Hematopoietic multipotent progenitor cell treated with erythropoietin and hydrocortisone succinate and interleukin-3 and kit ligand, for 4 days (in vitro differentiated cells): Measurements from ENCODE around the gene PI4K2B.
A peak's percentile ranks its signal among the peaks of the same experiment; 100 is the strongest.
"Not testable (repeated sequence)": the region's sequence is repeated elsewhere in the genome, so short reads cannot be mapped to it uniquely, and the experiment has no call there.

Experiments used
- DNase-seq: peaks from one replicate; pipeline ENCODE4 v3.0.0-alpha.2; 2015

PI4K2B gene

DNA sequence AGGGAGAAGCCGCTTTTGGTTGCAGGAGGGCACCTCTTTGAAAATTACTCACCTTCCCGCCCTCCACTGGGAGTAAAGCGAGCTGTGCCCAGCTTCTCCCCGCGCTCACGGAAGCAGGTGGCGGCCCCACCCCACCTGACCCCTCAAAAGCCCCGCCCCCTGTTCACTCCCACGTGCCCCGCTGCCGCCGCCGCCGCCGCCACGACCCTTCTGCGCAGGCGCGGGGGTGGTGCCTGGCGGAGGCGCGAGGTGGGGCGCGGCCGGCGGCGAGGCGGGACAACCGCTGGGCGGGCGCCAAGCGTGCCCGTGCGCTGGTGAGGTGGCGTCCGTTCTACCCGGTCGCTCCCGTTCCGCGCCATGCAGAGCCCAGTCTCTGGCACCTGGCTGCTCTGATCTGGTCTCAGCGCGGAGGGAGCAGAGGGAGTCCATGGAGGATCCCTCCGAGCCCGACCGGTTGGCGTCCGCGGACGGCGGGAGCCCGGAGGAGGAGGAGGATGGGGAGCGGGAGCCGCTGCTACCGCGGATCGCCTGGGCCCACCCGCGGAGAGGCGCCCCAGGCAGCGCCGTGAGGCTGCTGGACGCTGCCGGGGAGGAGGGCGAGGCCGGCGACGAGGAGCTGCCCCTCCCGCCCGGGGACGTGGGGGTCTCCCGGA is at the start of gene PI4K2B:
Gene PI4K2B, plus strand, starts transcription at position 297 of the 653 bp plus-strand sequence. Its CDS starts 131 bp downstream, at position 428.
- peak; percentile 96 for DNase-seq

GRCh38 chr4:25184056-25184455 is 49.8 kb upstream of the PI4K2B start:
- DNase-seq, result no peak

DNA sequence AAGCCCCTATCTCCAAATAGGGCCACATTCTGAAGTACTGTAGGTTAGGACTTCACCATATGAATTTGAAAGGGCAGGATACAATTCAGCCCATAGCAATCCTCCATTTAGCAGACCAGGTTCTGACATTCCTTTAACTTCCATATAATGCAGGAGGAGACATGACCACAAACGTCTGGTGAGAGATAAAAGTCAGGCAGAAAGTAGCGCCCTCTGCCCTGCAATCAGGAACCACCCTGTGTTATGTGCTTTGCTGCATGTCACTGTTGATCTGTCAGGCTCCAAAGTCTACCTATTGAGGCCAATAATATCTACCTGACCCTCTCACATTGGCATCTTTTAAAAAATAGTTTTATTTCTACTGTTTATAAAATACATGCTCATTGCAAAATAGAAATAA is 43.4 kb upstream of the PI4K2B start:
- peak; percentile 45 for DNase-seq

DNA sequence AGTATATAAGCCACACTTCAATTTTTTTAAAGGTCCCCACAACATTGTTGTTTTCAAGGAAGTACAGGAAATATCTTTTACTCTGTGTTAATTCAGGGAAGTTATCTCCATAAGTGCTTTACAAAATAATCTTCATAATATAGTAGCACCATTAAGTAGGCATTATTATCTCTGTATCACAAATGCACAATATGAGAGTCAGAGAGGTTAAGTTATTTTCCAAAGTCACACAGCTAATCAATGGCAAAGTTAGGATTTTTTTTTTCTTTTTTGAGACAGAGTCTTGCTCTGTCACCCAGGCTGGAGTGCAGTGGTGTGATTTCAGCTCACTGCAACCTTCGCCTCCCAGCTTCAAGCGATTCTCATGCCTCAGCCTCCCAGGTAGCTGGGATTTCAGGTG is 35.1 kb upstream of the PI4K2B start:
- no peak for DNase-seq

DNA sequence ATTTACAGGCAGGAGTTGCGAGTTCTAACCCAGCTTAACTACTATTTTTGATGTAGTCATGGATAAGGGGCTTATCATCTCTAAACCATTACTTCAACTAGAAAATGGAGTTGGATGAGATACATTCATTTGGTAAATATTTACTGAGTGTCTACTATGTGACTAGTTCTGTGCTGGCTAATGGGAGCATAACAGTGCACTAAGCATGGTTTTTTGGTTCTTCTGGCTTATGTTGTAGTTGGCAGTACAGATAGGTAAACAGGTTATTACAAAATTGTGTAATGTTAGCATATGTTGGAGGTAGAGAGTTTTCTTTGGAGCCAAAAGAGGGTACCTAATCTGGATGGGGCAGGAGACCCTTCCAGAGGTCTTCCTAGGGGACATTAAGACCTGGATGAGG is 25.8 kb upstream of the PI4K2B start:
- DNase-seq, result no peak

- no peak for DNase-seq
Measured at GRCh38 chr4:25209702-25210101, 24.1 kb upstream of the PI4K2B start.

GRCh38 chr4:25211721-25212120 is 22.1 kb upstream of the PI4K2B start:
- DNase-seq, result no peak

DNA sequence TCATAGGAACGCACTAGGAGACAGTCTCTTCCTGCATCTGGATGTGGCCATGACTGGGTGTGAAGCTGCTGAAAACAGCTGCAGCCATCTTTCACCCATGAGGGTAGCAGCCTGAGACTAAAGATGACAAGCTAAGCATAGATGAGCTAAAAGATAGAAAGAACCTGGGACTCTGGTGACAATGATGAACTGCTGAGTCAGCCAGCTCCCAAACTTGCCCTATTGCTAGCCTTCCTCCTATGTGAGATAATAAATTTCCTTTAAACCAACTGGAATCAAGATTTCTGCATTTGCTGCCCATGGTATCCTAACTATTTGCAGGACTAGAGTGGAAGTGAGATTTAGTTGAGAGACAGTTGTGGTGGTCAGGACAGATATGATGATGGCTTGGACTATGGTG is 21.0 kb upstream of the PI4K2B start:
- DNase-seq, result no peak

DNA sequence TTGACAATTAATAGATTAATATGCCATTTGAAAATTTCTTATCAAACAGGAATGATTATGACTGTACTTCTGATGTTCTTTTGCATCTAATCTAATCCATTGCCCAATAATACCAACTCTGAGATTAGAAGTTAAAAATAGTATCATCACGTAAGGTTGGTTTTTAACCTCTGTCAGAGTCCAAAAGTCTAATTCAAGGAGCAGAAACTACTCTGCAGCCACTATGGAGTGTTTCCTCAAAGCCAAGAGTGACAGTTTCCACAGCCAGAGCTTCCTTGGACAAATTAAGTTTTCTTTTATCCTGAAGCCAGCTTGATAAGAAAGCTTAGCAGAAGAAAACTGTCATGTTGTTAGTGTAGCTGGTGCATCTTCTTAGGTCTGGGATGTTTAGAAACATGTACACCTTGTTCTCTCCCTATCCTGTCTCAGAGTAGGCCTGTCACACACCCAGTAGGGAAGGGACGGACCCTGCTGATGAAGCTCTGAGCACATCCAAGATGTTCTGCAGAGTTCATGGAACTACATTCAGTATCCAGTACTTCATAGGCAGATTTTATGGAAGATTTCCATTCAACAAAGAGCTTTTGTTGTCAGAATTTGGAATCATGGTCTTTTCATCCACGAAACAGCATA is 20.4 kb upstream of the PI4K2B start:
- no peak for DNase-seq

GRCh38 chr4:25214750-25215149 is 19.1 kb upstream of the PI4K2B start:
- DNase-seq, result not testable (repeated sequence)

DNA sequence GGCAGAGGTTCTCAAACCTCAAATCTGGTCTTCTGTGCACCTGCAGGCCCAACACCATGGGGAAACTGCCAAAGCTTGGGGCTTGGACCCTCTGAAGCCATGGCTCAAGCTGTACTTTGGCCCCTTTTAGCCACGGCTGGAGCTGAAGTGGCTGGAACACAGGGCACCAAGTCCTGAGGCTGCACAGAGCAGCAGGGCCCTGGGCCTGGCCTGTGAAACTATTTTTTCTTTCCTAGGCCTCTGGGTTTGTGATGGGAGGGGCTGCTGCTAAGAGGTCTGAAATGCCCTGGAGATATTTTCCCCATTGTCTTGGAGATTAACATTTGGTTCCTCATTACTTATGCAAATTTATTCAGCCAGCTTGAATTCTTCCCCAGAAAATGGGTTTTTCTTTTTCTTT is 18.3 kb upstream of the PI4K2B start:
- DNase-seq, result no peak

DNA sequence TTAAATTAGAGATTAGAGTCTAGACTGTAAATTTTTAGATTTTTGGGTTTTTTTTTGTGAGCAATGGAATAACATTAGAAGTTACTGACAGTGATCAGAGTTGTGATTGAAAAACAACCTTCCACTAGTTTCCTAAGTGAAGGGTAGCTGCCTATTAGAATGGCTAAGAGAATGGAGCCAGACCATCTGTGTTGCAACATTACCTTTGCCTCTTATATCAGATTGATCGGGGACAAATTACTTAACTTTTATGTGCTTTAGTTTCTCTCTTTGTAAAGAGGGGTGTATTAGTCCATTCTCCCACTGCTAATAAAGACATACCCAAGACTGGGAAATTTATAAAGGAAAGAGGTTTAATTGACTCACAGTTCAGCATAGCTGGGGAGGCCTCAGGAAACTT is 12.5 kb upstream of the PI4K2B start:
- no peak for DNase-seq

GRCh38 chr4:25223802-25224375 is 9.9 kb upstream of the PI4K2B start:
- peak; percentile 51 for DNase-seq

DNA sequence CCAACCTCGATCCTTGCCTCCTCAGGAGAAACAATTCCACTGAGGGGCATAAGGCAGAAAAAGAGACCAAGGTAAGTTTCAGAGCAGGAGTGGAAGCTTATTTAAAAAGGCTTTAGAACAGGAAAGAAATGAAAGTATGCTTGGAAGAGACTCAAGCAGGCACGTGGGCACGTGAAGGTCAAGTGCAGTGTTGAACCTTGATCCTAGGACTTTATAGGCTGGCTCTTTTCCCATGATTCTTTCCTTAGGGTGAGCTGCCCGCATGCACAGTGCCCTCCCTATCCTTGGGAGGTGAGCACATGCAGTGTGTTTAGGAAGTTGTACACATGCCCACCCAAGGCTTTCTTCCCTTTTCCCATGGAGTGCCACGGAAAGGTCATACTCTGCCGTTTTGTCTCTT is 4.0 kb upstream of the PI4K2B start:
- DNase-seq, result no peak

GRCh38 chr4:25233194-25233593 is 639 bp upstream of the PI4K2B start:
- no peak for DNase-seq

DNA sequence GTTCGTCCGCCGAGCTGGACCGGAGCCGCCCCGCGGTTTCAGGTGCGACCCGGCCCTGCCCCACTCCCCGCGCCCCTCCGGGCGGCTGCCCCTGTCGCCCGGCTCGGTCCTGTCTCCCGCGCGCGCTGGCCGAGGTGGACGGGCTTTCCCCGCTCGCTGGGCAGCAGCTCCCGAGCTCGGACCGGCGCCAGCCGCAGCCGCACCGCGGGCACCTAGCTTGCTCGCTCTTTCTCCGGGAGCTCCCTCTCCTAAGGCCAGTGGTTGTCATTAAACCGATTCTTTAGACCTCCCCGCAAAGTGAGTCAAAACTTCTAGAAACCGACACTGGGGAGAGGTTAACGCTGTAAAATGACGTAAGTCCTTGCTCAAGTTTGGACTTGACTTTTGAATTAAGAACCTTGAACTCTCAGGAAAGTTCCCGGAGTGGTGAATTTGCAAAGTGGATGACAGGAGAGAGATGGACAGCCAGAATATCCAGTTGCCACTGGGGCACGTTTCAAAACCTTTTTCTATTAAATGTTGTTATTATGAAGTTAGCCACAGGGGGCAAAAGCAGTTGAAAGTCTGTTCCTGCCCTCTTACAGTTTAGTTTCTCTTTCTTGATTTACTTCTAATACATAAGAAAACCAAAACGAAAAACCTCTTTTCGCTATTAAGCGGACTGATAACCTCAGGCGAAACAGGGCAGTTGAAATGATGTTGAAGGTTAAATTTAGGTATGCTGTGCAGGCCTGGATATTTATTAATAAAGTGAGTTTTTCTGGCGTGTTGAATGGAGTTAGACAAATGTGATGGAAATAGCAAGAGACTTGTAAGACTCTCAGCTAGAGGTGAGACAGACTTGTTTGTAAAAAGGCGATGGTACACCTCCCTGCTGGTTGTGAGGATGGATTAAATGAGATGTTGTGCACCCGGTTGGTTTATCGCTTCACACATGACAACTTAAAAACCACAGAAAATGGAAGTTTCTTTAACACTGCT is 847 bp downstream of the PI4K2B start:
- peak; percentile 93 for DNase-seq

- no peak for DNase-seq
Measured at GRCh38 chr4:25235401-25235800, 1.6 kb downstream of the PI4K2B start.

DNA sequence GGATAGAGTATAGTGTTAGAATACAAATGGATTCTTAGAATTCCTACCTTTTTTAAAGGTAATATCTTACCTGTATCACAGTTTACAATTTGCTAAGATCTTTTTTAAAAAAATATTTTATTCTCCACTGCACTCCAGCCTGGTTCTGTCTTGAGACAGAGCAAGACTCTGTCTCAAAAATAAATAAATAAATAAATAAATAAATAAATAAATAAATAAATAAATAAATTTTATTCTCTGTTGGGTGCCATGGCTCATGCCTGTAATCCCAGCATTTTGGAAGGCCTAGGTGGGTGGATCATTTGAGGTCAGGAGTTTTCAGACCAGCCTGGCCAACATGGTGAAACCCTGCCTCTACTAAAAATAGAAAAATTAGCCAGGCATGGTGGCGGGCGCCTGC is 2.2 kb downstream of the PI4K2B start:
- DNase-seq, result not testable (repeated sequence)

DNA sequence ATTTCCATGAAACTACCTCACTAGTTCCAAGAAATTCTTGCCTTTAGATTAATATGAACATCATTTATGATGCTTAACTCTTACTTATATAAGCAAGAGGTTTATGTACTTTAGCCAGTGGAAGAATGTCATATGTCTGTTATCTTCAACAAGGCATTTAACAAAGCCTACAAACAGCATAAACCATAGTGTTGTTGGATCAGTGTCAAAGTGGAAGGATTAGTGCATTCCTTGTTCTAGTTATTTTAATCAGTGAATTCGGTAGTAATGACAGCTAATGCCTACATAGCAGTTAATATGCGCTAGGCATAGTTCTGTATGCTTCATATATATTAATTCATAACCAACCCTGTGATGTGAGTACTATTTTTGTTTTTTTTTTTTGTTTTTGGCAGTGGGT is 3.1 kb downstream of the PI4K2B start:
- DNase-seq, result peak; percentile 10

DNA sequence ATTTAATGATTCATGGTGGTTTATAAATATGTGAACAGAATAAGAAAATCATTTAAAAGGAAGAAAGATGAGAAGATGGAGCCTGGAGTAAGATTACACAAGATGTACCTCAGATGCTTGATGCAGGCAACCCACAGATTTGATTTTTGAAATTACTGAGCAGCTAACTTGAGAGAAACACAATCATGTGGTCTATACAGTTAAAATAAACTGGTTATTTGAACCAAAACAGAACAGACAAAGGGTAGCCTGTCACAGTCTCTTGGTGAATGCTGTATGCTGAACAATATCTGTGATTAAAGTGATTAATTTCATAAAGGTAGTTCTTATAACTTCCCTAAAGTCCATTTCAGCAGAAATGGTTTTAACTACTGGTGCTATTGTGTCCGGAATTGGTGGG is 4.2 kb downstream of the PI4K2B start:
- DNase-seq, result no peak

DNA sequence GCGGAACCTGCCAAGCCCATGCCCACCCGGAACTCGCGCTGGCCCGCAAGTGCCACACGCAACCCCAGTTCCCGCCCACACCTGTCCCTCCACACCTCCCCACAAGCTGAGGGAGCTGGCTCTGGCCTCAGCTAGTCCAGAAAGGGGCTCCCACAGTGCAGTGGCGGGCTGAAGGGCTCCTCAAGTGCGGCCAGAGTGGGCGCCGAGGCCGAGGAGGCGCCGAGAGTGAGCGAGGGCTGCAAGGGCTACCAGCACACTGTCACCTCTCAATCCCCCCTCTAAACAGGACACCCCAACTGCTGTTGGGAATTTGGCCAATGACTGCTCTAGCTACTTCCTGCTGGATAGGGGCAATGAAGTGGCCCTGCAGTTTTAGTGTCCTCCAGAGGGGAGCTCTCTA is 5.7 kb downstream of the PI4K2B start:
- DNase-seq, result not testable (repeated sequence)

DNA sequence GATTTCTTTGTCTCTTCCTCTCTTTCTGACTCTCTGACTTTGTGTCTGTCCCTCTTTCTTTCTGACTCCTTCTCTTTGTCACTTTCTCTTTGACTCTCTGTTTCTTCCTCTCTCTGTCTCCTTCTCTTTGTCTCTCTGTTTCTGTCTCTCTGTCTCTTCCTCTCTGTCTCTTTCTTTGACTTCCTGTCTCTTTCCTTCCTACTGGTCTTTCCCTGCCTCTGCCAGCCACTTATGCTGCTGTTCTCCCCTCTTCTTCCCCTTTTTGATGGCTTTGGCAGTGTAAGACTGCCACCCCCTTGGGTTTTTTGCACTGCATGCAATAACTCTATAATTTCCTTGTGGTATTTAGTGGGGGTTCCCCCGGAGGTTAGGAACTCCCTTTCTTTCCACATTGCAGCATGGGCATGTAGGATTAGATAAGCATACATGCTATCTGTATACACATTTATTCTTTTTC is 6.9 kb downstream of the PI4K2B start:
- DNase-seq, result peak; percentile 87

DNA sequence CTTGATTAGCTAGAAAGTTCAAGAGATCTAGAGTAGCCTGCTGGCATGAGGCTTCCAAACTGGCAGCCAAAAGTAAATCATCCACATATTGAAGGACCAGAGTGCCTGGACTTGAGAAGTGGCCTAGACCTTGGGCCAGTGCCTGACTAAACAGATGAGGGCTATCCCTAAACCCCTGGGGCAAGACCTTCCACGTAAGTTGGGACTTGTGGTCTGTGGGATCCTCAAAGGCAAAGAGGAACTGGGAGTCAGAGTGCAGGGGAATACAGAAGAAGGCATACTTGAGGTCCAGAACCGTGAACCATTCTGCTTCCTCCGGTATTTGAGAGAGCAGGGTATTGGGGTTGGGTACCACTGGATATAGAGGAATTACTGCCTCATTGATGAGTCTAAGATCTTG is 8.4 kb downstream of the PI4K2B start:
- DNase-seq, result not testable (repeated sequence)
